ENCODE results near the gene TRIM44.
A peak's percentile ranks its signal among the peaks of the same experiment; 100 is the strongest.

The TRIM44 gene, protein sequence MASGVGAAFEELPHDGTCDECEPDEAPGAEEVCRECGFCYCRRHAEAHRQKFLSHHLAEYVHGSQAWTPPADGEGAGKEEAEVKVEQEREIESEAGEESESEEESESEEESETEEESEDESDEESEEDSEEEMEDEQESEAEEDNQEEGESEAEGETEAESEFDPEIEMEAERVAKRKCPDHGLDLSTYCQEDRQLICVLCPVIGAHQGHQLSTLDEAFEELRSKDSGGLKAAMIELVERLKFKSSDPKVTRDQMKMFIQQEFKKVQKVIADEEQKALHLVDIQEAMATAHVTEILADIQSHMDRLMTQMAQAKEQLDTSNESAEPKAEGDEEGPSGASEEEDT

DNA sequence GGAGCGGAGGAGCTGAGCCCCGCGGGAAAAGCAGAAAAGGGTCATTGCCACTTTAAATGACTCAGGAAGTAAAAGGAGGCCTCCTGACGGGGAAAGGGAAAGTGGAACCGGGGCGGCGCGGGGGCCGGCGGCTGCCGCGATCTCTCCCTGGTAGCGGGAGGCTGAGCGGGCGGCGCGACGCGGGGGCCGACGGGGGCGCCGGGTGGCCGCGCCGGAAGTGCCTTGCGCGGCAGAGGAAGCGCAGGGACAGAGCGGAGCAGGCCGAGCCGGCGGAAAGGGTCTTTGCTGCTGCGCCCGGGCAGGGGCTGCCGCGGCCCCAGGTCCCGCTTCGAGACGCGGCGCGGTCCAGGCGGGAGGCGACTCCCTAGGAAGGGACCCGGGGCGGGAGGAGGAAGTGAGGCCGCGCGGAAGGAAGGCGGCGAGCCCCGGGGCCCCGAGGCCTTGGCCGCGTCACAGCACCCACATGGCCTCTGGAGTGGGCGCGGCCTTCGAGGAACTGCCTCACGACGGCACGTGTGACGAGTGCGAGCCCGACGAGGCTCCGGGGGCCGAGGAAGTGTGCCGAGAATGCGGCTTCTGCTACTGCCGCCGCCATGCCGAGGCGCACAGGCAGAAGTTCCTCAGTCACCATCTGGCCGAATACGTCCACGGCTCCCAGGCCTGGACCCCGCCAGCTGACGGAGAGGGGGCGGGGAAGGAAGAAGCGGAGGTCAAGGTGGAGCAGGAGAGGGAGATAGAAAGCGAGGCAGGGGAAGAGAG is at the start of gene TRIM44:
TSS of gene TRIM44 (plus strand) at position 127 of the 759 bp plus-strand sequence. CDS start at position 464, 337 bp downstream.
- DNase-seq: peak; percentile 86

DNA sequence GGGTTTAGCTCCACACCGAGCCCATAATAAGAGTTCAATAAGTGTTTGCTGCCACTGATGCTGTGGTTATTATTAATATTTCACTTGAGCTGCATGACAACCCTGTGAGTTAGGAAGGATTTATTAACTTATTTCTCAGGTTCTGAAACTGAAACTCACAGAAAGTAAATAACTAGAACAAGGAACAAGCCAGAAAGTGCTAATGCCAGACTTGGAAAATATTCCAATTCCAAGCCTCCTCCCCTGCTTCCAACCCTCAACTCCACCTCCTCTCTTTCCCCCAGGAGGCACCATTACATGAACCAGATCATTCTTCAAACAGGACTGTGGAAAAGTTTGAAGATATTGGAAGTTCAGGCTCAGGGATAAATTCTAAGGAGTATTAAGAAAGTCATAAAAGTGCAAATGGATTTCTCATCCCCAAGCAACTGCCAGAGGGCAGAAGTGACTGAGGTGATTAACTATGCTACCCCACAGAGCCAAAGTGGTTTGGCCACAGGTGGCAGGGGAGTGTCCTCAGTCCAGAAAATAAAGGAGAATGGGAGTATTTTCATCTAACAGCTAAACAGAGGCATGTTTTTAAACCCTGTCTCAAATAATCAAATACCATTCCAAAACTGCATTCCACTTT is 47.5 kb upstream of the TRIM44 start:
- no peak for DNase-seq

GRCh38 chr11:35615921-35616900 is 46.4 kb upstream of the TRIM44 start:
- peak; percentile 74 for DNase-seq

DNA sequence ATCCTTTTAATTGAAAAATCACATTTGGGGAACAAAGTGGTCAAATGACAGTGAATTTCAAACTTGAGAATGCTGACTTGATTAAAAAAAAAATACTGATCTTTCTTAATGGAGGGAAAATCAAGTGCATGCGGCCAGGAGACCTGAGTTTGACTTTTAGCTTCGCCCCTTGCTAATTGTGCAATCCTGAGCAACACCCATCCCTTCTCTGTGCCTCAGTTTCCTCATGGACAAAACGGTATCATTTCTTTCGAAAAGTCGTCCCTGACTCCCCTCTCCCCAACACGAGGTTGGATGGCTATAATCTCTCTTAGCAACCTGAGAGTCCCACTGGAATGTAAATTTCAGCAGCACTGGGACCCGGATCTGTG is 45.3 kb upstream of the TRIM44 start:
- DNase-seq: no peak

- DNase-seq: peak; percentile 96
Measured at GRCh38 chr11:35617687-35618496, 44.7 kb upstream of the TRIM44 start, which contains the start of gene FJX1. Gene FJX1 (plus strand): TSS chr11:35618460. CDS start chr11:35618637, 177 bp downstream.

DNA sequence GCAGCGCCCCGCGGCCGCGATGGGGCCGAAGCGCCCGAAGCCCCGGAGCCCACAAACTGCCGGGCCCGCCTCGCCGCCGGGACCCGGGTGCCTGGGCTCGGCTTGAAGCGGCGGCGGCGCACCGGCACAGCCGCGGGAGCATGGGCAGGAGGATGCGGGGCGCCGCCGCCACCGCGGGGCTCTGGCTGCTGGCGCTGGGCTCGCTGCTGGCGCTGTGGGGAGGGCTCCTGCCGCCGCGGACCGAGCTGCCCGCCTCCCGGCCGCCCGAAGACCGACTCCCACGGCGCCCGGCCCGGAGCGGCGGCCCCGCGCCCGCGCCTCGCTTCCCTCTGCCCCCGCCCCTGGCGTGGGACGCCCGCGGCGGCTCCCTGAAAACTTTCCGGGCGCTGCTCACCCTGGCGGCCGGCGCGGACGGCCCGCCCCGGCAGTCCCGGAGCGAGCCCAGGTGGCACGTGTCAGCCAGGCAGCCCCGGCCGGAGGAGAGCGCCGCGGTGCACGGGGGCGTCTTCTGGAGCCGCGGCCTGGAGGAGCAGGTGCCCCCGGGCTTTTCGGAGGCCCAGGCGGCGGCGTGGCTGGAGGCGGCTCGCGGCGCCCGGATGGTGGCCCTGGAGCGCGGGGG is 44.0 kb upstream of the TRIM44 start:
- DNase-seq: peak; percentile 59

DNA sequence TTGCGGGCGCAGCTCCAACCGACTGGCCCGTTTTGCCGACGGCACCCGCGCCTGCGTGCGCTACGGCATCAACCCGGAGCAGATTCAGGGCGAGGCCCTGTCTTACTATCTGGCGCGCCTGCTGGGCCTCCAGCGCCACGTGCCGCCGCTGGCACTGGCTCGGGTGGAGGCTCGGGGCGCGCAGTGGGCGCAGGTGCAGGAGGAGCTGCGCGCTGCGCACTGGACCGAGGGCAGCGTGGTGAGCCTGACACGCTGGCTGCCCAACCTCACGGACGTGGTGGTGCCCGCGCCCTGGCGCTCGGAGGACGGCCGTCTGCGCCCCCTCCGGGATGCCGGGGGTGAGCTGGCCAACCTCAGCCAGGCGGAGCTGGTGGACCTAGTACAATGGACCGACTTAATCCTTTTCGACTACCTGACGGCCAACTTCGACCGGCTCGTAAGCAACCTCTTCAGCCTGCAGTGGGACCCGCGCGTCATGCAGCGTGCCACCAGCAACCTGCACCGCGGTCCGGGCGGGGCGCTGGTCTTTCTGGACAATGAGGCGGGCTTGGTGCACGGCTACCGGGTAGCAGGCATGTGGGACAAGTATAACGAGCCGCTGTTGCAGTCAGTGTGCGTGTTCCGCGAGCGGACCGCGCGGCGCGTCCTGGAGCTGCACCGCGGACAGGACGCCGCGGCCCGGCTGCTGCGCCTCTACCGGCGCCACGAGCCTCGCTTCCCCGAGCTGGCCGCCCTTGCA is 43.3 kb upstream of the TRIM44 start:
- DNase-seq: peak; percentile 41

DNA sequence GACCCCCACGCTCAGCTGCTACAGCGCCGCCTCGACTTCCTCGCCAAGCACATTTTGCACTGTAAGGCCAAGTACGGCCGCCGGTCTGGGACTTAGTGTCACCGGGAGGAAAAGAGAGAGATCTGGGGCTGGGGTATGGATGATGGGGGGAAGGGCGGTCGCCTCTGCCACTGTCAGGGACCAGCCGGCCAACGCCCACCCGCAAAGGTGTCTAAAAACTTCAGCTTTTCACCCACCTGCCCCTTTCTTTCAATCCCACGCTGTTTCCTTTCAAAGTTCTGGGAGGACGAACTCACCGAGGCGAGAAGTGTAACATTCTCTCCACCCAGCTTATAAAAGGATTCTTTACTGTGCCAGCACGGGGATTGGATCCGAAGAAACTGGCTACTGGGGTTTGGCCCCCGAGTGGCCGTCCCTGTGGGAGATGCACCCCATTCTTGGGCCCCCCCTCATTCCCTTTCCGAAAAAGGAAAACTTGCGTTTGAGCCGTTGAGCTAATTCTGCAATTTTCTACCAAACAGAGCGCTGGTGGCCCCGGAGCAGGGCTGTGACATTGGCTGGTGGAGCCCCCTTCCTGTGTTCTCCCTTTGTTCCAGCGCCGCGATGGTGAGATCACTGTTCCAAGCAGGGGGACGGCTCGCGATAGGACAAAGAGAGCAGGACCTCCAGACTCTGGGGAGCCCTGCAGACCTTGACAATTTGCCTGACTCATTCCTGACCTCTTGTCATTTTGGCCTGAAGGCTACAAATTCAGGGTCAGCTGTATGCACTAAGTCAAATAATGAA is 42.5 kb upstream of the TRIM44 start:
- peak; percentile 57 for DNase-seq

GRCh38 chr11:35620795-35621194 is 41.8 kb upstream of the TRIM44 start:
- no peak for DNase-seq

GRCh38 chr11:35621620-35622019 is 41.0 kb upstream of the TRIM44 start:
- DNase-seq: no peak

GRCh38 chr11:35622070-35622469 is 40.5 kb upstream of the TRIM44 start:
- DNase-seq: peak; percentile 76

DNA sequence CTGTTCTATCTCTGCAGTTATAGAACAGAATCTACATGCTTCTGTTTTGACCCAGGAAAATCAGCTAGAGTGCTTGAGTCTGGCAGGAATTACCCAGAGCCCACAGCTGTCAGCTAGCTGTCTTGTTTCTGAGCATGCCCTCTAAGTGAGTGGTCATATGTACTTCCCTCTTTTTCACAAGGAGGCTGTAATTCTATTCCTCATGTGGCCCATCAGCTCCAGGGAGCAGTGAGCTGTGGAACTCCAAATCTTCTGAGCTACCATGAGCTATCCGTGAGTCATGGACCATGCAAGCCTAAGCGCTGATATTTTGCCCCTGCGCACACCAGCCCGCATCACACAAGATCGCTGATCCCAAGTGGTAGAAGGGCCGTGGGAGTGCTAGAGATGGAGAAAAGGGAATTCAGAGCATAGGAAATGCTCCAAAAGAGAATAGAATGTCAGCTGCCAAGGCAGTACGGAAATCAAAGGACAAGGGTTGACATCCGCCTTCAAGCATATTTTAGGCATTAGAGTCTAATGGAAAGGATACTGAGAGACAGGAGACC is 38.9 kb upstream of the TRIM44 start:
- DNase-seq: peak; percentile 99

DNA sequence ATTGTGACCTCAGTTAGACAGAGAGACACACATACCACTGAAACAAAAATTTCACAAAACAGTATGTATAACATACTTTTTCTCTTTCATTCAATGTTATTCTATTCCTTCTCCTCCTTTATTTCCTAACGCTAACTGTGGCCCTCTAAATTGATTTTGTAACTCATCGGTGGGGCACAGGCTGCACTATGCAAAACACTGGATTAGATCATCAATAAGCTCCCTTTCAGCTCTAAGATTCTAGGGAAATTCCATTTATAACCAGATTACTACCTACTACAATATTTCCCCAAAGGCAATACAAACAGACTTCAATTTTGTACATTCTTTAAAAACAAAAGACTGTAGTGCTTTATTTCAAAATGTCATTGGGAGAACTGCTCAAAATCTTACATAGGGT is 38.3 kb upstream of the TRIM44 start:
- DNase-seq: no peak

DNA sequence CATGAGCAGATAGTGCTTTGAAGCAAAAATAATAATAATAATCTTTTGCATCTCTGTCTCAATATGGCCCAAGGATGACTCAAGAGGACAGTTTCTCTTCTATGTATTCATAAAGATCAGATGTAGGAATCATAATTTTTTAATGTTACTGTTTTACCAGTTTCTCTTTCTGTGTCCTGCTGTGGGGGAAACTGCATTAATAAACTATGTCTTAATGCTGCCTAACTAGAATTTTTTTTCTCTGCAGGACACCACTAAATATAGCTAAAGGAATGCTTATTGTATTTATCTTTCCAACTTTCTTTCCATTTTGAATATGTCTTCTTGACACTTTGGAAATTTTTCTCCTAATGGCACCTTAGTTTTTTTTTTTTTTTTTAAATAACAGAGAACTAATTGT is 37.8 kb upstream of the TRIM44 start:
- DNase-seq: no peak

- DNase-seq: no peak
Measured at GRCh38 chr11:35626501-35626900, 36.1 kb upstream of the TRIM44 start.

- DNase-seq: peak; percentile 22
Measured at GRCh38 chr11:35629511-35629910, 33.1 kb upstream of the TRIM44 start.

DNA sequence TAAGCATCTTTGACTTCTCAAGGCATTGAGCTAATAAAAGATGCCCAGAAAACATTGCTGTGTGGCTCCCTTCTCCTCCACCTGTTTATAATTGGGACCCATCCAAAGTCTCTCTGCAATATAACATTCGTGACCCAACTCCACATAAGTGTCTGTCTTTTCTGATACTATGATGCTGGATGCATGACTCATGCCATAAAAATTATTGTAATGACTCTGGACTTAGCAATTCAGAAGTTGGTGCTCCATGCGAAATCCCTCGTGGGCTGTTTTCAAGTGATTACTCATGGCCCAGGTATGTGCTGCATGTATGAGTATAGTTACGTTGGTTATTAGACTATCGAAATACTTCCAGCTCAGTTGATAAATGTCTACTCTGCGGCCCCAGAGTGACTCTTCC is 32.7 kb upstream of the TRIM44 start:
- peak; percentile 99 for DNase-seq

DNA sequence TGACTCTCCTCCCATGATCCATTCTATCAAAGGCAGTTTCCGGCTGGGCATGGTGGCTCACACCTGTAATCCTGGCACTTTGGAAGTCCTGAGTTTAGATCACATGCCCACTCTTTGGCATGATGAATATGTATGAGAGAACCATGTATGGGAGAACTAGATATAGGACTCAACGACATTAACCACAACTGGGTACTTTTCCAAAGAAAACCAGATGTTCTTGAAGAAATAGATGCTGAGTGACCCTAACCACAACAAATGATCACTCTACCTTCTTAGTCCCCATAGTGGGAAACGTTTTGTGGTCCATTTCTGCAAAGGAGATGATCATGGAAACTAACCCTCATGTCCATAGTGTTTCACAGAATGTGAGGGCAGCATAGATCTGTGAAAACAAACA is 30.7 kb upstream of the TRIM44 start:
- no peak for DNase-seq

DNA sequence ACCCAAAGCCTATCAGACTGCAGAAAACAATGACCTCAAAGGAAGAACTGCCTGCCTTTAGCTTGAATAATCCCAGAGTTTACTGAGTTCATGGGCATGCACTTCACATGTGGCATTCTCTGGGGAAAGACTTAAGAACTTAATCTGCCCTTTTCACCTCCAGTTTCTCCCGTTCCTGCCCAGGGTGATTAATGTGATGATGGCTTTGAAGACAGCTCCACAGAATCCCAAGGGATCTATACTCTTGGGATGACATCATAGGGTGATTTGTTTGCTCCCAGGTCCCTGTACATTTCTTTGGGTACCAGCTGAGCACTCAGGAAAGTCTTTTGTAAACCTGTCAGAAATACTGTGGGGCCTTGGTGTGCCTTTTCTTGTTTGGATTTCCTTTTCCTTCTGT is 30.3 kb upstream of the TRIM44 start:
- peak; percentile 49 for DNase-seq

Measured in HCEC 1CT (cell line).